Measurements from ENCODE around the gene SEPTIN12. TPM values are rescaled to one million over a fixed set of nuclear protein-coding genes. Genes with fewer than 3 reads are reported as not detected.

The SEPTIN12 gene
- total and polyA plus RNA-seq, 2 of the 8 experiments (the other 6 are each of a cell fraction or from before 2014, with no cell fraction given): 0.24 TPM; not detected in 1

- FAIRE-seq: no peak
- 1% methylated on average over 42 of the region's 59 CpGs; no CpG with 5 or more reads in 1 of the 2 experiments for WGBS, 2 experiments (ENCODE audit: extremely low coverage in 1 of 2, insufficient coverage in 1 of 2, insufficient read length in 1 of 2, insufficient replicate concordance in 2 of 2, low coverage in 1 of 2, low lambda C conversion rate in 2 of 2, missing lambda C conversion rate in 1 of 2)
These were observed 14.6 kb upstream of the SEPTIN12 start for GRCh38 chr16:4802659-4803287.

More at GRCh38 chr16:4802659-4803287, 14.6 kb upstream of the SEPTIN12 start:
- no peak overlapping the region for H2AFZ ChIP-seq (ENCODE audit: low read length)
- H3K23ac ChIP-seq (ENCODE audit: insufficient read length): no peak overlapping the region
- peak; percentile 66 to 97 for DNase-seq (ENCODE audit: low read depth in 1 of 2, low spot score in 2 of 2)
- no peak overlapping the region for H2AK5ac ChIP-seq (ENCODE audit: low read depth, low read length)
- peaks cover 0 to 7% of the 10 kb centered on the region in 2 experiments for H4K20me1 ChIP-seq (replicated peaks in 1 of 2; ENCODE audit: control insufficient read depth in 1 of 2, insufficient read depth in 2 of 2, low read length in 2 of 2)
- peaks cover 0 to 14% (median 8%) of the 10 kb centered on the region in 4 experiments; a peak in 4 of 7 replicates for H3K4me1 ChIP-seq (replicated peaks in 1 of 4; ENCODE audit: control insufficient read depth in 3 of 4, insufficient read depth in 4 of 4, low read length in 3 of 4)
- peak overlapping the region; percentile 73 for H4K5ac ChIP-seq (ENCODE audit: insufficient read length, low read depth, low read length)
- H3K18ac ChIP-seq (ENCODE audit: extremely low read depth, low read length): peak overlapping the region; percentile 87; the same call in 1 of the 2 replicates
- no peak overlapping the region for H3K4ac ChIP-seq (replicated peaks; ENCODE audit: insufficient read length, low read depth, low read length)
- no peak overlapping the region for H2BK12ac ChIP-seq (ENCODE audit: low read depth, low read length)
- no peak overlapping the region for H2BK120ac ChIP-seq (replicated peaks; ENCODE audit: low read depth, low read length)
- no peak overlapping the region for H4K91ac ChIP-seq (replicated peaks; ENCODE audit: insufficient read length, low read length)
- H3K56ac ChIP-seq (replicated peaks; ENCODE audit: insufficient read length, low read depth, low read length): no peak overlapping the region
- H3K27ac ChIP-seq (ENCODE audit: low read depth, low read length): peak overlapping the region; percentile 70
- H3K14ac ChIP-seq (ENCODE audit: insufficient read length): no peak overlapping the region
- peaks cover 0 to 19% (median 8%) of the 10 kb centered on the region in 4 experiments; a peak in 6 of 8 replicates for H3K36me3 ChIP-seq (ENCODE audit: control insufficient read depth in 2 of 4, insufficient read depth in 4 of 4, low read length in 3 of 4)
- H3K79me1 ChIP-seq (ENCODE audit: low read depth, low read length): no peaks in the 10 kb centered on the region
- H3K4me2 ChIP-seq (ENCODE audit: insufficient read depth in 1 of 2, low read depth in 2 of 2, low read length in 2 of 2): peak overlapping the region; percentile 67 to 92
- ChIA-PET CTCF (ENCODE audit: partially characterized antibody) (no interaction called here), POLR2A (ENCODE audit: partially characterized antibody) (interaction anchor here (1.0 to 2.9 kb wide), 14 partner anchors 8 to 116 kb away, joined by 3 to 21 read pairs (median 4); partner anchors contain the start of genes ANKS3, DNAAF8, SEPTIN12 and SMIM22)
- H3K9me3 ChIP-seq (ENCODE audit: insufficient read depth in 2 of 2, low read depth in 1 of 2, low read length in 1 of 2): no peaks in the 10 kb centered on the region
- peak overlapping the region; percentile 96 for H4K8ac ChIP-seq (ENCODE audit: extremely low read depth, insufficient read depth, low read length)
- H2BK5ac ChIP-seq (ENCODE audit: low read depth, low read length): peak overlapping the region; percentile 90; the same call in 1 of the 2 replicates
- H2BK20ac ChIP-seq (ENCODE audit: low read length): no peak overlapping the region
- H3K79me2 ChIP-seq (ENCODE audit: control insufficient read depth in 1 of 2, insufficient read depth in 2 of 2, low read length in 2 of 2): no peaks in the 10 kb centered on the region
- TF ChIP-seq SP2 (IDR thresholded peaks at IDR 0.05; ENCODE audit: low read length) (peak; percentile 70), RNF2 (IDR thresholded peaks at IDR 0.05; ENCODE audit: borderline replicate concordance, low read depth, low read length, missing control alignments, poor library complexity, severe bottlenecking) (no peak), CREB1 (IDR thresholded peaks at IDR 0.05) (peak; percentile 6; the same call in 1 of the 2 replicates), CHD2 (IDR thresholded peaks at IDR 0.05; ENCODE audit: low read length) (peak; percentile 87), SIX5 (IDR thresholded peaks at IDR 0.05; ENCODE audit: low read depth, low read length) (no peak), TBP (IDR thresholded peaks at IDR 0.05; ENCODE audit: low read depth, low read length) (peak; percentile 38; the same call in 1 of the 2 replicates), SP1 (IDR thresholded peaks at IDR 0.05; ENCODE audit: low read depth, low read length) (peak; percentile 97), POLR2A (IDR thresholded peaks at IDR 0.05; ENCODE audit: control extremely low read depth in 1 of 2, low read depth in 2 of 2, low read length in 2 of 2) (peak in 1 of 2 experiments; percentile 61; a peak in 1 of 3 replicates), SP4 (IDR thresholded peaks at IDR 0.05; ENCODE audit: low read length) (peak; percentile 72), GABPA (IDR thresholded peaks at IDR 0.05; ENCODE audit: borderline replicate concordance, insufficient read depth, low read length) (0 out of 2 replicates have a peak, but pooled peaks have one; percentile 30), TAF1 (IDR thresholded peaks at IDR 0.05; ENCODE audit: low read depth, low read length) (peak; percentile 63), MAX (IDR thresholded peaks at IDR 0.05) (no peak), TAF7 (optimal IDR thresholded peaks at IDR 0.05; ENCODE audit: borderline replicate concordance, low read depth, low read length) (peak; percentile 29)
- peak overlapping the region; percentile 63 to 82 (median 78) for H3K4me3 ChIP-seq (ENCODE audit: extremely low read depth in 1 of 4, insufficient read depth in 2 of 4, low read depth in 3 of 4, low read length in 4 of 4)
- H3K23me2 ChIP-seq (ENCODE audit: low read depth, low read length): peaks cover 8% of the 10 kb centered on the region; the same call in 1 of the 2 replicates
- H3K9ac ChIP-seq (replicated peaks in 1 of 4; ENCODE audit: extremely low read depth in 1 of 4, low read depth in 3 of 4, low read length in 3 of 4): peak overlapping the region; percentile 56 to 84 (median 68); a peak in 6 of 7 replicates
- no peaks in the 10 kb centered on the region for H3K27me3 ChIP-seq (replicated peaks in 1 of 4; ENCODE audit: control insufficient read depth in 3 of 4, extremely low read depth in 1 of 4, insufficient read depth in 3 of 4, low read length in 3 of 4)
- H2BK15ac ChIP-seq (ENCODE audit: low read length): no peak overlapping the region

All from H1 (cell line).